ENCODE data around the gene FDX2.

DNA sequence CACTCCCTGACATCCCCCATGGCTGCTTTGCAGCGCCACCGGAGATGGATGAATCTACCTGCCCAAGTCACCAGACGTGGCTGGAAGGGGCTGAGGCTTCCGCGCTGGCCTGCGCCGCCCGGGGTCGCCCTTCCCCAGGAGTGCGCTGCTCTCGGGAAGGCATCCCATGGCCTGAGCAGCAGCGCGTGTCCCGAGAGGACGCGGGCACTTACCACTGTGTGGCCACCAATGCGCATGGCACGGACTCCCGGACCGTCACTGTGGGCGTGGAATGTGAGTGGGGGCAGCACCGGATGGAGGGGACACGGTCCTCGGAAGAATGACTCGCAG lies 21.5 kb downstream of the FDX2 start:
- TF ChIP-seq EZH2 (IDR thresholded peaks at IDR 0.05) (peak; percentile 46), CTCF (IDR thresholded peaks at IDR 0.05) (peak; percentile 52), EZH2phosphoT487 (IDR thresholded peaks at IDR 0.05) (peak; percentile 41)
